NCI-H146 (cell line): ENCODE data around the gene KLHL17.

Experiments
- DNase-seq: peaks from one replicate; lab custom pipeline; 2025; lab: John Stamatoyannopoulos, UW

The KLHL17 gene

DNA sequence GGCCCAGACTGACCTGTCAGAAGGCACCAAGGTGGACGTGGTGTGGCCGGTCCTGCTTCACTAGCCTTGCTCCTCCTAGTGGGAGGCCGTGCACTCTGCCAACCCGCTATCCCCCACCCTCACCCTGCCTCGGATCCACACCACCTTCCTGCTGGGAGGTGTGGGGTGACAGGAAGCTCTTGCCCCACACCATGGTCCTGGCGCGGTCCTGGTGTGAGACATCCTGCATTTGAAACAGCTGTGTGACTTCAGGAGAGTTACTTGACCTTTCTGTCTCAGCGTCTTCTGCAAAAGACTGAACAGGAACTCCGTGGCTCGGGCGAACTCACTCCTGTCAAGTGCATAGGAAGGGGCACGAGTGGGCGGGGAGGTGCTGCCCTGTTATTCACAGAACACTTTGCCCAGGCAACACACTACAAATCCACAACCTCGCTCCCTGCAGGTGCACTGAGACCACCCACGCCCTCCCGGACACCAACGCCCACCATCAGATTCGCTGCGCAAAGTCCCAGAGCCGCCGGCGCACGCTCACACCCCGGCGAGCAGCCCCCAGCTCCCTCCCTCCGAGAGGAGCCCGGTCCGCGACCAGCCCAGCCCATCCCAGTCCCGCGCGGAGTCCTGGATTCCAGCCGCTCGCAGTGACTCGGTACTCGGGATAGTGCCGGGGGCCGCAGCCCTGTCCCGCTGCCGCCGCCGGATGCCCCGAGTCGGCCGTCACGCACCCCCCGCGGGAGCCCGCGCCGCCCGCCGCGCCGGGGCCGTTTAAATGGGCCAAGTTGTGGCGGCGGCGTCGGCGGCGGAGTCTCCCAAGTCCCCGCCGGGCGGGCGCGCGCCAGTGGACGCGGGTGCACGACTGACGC is 37.0 kb upstream of the KLHL17 start, which contains the start of gene SAMD11:
Gene SAMD11 (plus strand): TSS at position 793 of the 860 bp plus-strand sequence. CDS start 509 bp downstream, outside the sequence.
- DNase-seq: peak; percentile 55

DNA sequence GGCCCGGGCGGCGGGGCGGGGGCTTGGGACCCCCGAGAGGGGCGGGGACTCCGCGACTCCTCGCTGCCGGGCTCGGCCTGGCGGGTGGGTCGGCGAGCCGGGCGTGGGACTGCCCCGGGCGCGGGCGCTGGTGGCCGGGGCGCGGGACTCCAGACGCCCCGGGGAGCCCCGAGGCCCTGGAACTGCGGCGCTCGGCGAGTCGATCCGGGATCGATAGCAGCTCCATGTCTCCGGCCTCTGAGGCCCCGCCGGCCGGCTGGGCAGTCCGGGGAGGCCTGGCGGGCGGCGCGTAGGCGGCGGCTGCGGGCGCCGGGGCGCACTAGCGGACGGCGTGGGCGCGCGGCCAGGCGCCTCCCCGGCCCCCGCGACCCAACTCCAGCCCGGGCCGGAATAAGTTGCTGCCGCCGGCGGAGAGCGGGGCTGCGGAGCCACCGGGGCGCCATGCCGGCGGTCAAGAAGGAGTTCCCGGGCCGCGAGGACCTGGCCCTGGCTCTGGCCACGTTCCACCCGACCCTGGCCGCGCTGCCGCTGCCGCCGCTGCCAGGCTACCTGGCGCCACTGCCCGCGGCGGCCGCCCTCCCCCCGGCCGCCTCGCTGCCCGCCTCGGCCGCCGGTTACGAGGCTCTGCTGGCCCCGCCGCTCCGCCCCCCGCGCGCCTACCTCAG is 36.3 kb upstream of the KLHL17 start:
- peak; percentile 49 for DNase-seq

DNA sequence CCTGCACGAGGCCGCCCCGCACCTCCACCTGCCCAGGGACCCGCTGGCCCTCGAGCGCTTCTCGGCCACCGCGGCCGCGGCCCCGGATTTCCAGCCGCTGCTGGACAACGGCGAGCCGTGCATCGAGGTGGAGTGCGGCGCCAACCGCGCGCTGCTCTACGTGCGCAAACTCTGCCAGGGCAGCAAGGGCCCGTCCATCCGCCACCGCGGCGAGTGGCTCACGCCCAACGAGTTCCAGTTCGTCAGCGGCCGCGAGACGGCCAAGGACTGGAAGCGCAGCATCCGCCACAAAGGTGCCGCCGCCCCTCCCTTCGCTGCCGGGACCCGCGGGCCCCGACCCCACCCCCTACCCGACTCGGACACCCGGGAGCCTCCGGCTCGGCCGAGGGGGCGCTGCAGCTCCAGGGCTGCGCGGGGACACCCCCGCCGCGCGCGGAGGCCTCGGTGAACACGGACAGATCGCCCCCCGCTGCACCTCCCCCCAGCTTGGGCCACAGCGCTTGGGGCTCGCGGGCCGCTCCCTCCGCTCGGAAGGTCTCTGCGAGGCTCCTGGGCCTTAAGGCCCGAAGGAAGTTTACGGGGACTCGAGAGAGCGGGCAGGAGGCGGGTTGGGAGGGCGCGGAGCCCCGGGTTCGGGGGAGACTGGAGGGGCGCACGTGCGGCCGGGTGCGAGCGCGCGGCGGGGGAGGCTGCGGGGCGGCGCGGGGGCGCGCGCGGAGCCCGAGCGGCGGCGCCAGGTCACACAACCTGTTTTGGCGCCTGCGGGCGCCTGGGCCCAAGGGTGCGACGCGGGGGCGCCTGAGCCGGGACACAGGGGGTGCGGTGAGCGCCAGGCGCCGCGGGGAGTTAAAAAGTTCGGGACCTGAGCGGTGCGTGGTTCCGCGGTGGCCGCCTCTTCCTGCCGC is 35.5 kb upstream of the KLHL17 start:
- peak; percentile 49 for DNase-seq

DNA sequence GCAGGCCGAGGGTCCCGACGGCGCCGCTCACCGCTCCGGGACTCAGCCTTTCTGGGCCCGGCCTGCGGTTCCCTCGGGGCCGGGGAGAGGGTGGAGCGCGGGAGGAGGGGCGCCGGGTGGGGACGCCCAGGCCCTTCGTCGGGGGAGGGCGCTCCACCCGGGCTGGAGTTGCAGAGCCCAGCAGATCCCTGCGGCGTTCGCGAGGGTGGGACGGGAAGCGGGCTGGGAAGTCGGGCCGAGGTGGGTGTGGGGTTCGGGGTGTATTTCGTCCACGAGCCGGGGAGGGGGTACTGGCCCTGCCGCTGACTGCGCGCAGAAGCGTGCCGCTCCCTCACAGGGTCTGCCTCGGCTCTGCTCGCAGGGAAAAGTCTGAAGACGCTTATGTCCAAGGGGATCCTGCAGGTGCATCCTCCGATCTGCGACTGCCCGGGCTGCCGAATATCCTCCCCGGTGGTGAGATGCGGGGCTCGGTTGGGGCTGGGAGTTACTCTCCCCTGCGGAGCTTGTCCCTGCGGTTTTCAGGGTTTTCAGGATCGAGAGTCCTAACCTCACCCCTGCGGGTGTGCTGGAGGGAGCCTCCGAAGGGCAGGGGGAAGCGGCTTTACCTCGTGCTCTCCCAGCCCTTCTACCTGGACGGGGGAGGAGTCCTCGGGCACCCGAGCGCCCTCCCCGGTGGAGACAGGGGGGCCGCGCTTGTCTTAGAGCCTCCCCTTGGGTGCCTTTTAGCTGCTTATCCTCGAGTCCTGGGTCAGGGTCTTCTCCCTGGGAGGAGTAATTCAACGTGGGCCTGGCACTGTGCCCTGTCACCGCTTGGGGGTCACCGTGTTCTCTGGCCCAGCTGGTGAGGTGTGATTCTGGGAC is 34.6 kb upstream of the KLHL17 start:
- peak; percentile 17 for DNase-seq

DNA sequence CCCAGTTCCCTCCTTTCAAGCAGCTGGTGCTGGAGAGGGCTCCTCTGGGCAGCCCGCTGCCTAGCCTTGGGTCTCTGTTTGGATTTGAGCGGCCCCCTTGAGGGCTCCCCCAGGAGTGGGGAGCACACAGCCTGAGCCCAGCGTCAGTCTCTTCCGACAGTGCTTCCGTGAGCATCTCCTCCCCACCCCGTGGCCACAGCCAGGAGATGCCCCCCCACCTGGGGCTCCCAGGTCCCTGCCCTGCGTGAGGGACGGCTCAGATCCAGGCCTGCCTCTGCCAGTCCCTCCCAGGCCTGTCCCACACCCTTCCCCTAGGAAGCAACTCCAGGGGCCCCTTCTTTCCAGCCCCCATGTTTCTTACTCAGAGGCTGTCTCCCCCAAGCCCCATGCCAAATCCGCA is 33.1 kb upstream of the KLHL17 start:
- no peak for DNase-seq

DNA sequence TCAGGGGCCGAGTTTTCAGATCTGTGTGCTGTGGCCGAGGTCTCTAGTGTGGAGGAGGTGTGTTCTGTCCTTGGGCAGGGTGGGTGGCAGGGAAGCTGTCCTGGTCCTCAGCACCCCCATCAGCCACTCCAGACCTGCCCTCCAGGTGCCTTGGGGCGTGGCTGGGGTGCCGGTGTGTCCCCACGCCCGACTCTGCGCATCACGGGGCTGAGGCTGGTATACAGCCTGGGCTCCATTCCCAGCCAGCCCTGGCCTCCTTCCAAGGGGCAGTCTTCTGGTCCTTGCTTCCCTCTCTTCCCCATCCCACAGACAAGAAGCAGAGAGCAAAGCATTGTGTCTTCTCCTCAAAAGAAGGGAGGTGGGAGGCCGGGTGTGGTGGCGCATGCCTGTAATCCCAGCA is 32.6 kb upstream of the KLHL17 start:
- no peak for DNase-seq

DNA sequence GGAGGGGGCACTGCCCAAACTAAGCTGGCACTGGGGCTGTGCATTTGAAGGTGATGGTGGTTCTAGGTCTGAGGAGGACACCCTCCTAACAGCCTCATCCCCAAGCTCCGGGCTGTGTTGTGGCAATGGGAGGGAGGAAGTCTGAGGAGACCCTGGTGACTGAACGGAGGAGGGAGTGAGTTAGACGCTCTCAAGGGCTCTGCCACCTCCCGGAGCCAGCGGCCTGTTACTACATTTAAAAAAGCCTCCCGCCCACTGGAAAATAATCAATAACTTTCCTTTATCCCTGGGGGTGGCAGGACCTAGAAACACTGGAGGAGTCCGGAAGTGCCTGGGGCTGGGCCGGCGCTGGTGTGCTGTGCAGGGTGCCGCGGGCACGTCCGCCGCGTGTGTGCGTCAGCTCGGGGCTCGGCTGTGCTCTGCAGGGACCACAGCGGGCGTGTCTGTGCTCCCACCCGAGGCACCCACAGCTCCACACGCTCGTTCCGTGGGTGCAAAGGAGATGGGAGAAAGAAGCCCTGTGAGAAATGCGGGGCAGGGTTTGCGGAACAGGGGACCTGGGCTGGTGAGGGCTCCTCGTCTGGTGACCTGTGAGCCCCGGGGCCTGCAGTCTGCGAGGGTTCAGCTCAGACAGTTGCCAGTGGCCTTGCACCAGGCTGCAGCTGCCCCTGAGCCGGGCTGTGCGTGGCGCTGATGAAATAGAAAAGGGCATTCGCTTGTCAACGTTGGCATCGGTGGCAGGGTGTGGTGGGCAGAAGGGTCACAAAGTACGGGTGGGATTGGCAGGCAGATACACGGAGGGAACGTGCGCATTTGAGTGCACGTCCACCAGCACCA is 31.3 kb upstream of the KLHL17 start:
- DNase-seq: peak; percentile 45

DNA sequence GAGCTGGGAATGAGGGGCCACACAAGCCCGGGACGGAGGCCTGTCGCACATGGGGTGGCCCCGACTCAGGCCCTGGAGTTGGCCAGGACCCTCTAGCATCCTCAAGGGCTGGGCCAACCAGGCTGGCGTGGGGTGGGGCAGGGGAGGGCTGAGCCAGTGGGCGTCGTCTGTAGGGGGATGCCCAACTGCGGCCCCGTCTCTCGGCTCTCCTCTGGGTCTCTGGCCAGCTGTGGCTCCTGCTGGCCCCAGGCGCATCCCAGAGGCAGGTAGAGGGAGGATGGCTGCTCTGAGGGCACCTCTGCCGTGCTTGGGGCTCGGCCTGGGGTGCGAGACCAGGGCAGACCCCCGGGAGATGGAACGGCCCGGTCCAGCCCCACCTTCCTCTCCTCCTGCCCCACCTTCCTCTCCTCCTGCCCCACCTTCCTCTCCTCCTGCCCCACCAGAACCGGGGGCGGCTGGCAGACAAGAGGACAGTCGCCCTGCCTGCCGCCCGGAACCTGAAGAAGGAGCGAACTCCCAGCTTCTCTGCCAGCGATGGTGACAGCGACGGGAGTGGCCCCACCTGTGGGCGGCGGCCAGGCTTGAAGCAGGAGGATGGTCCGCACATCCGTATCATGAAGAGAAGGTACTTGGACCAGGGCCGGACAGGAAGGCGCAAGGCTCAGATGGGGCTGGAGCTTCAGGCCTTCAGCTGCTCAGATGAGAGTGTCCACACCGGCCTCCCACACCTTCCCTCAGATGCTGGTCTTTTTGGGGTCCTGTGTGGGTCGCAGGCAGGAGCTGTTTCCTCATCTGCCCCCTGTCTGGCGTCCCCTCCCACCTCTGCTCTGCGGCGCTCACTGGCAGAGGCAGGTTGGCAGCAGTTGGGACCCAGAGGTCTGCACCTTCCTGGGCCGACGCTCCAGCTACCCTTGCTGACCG is 30.4 kb upstream of the KLHL17 start:
- no peak for DNase-seq

DNA sequence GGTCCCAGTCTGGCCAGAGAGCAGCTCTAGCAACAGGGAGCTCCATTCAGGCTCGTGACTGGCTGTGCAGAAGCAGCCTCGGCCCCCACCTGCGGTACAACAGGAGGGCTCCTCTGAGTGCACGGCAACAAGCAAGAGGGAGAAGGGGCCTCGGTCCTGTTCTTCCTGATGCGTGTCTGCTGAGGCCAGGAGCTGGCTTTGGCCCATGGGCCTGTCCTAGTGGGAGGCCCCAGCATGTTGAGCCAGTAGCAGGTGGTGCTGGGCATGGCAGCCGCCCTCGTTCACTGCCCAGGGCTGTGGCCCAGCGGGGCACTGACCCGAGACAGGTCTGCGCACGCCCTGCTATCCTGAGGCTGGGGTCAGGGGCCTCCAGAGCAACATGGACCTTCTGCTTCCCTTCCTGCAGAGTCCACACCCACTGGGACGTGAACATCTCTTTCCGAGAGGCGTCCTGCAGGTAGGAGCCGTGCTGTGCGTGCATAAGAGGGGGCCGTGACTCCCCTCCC is 29.7 kb upstream of the KLHL17 start:
- peak; percentile 82 for DNase-seq

DNA sequence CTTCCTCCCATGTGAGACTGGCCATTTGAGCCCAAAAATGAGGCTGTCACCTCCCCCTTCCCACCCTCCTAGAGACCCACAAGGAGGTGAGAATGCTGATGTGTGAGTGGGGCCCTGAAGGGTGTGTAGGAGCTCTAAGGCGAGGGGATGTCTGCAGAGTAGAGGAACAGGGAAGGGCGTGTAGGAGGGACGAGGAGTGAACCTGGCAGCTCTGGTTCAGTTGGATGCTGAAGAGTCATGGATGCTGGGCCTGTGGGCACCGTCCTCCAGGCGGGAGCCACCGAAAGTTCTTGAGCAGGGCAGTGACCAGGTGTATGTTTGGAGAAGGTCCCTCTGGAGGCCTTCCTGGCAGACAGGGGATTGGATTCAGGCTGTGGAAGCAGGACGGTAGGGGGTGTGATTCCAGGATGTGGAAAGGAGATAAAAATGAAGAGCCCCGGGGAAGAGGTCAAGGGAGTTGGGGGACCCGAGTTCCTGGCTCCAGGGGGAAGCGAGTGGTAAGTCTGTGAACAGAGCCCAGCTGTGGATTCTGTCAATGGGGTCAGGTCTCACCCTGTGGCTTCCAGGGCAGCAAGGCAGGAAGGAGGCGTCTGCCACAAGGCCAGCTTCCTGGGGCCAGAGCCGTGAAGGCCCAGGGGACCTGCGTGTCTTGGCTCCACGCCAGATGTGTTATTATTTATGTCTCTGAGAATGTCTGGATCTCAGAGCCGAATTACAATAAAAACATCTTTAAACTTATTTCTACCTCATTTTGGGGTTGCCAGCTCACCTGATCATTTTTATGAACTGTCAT is 28.8 kb upstream of the KLHL17 start:
- no peak for DNase-seq

DNA sequence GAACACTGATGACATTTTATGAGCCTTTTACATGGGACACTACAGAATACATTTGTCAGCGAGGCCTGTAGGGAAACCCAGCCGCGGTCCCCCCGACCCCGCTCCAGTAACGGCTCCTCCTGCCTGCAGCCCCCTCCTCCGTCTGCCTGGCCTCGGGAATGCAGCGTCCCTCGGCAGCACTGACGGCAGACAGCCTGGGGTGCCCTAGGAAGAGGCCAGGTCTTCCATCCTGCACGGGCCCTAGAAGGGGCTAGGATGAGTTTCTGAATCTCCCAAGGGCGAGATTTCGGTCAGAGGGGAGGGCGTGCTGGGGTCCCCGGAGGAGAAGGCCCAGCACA is 28.2 kb upstream of the KLHL17 start:
- DNase-seq: no peak

DNA sequence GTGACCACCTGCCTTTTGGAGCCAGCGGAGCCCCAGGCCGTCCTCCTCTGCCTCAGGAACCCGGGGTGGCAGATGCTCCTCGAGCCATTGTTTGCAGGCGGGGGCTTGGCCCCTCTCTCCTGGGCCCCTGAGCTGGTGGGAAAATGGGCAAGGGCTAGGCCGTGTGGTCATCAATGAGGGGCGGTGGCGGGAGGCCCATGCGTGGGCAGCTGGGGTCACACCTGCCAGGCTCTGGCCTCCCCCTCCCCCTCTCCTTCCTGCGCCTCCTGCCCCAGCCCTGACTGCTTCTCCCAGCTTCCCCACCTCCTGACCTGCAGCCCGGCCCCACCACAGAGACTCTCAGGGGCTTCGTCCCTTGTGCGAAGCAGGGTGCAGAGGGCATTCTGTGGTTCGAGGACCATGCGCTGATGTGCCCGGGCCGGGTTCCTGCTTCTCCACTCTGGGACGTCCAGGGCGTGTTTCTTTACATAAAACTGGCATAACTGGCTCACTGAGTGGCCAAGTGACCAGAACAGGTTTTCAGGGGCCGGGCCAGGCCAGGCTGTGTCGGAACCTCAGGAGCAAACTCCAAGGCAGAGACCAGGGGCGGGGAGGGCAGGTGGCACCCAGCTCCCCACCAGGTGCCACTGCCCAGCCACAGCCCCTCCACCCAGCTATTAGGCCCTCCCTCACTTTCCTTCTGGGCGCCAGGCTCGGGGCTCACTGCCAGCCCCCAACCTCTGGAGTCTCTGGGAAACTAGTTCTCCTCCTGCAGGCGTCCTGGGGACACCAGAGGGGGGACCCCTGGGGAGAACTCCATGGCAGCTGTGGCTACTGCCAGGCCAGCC is 27.4 kb upstream of the KLHL17 start:
- no peak for DNase-seq

DNA sequence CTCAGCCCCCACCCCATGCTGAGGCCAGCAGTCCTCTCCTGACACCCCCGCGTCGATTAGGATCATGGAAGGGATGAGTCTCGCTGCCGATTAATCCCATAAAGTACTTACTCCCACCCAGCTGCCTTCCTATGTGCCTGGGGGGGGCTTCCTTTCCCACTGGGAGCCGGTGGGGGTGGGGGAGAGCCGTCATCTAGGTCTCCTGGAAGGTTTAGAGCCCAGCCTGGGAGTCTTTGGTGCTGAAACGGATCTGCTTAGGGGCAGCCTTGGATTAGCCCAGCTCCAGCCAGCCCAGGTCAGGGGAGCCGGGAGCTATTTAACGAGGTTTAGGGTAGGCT is 26.8 kb upstream of the KLHL17 start:
- no peak for DNase-seq

DNA sequence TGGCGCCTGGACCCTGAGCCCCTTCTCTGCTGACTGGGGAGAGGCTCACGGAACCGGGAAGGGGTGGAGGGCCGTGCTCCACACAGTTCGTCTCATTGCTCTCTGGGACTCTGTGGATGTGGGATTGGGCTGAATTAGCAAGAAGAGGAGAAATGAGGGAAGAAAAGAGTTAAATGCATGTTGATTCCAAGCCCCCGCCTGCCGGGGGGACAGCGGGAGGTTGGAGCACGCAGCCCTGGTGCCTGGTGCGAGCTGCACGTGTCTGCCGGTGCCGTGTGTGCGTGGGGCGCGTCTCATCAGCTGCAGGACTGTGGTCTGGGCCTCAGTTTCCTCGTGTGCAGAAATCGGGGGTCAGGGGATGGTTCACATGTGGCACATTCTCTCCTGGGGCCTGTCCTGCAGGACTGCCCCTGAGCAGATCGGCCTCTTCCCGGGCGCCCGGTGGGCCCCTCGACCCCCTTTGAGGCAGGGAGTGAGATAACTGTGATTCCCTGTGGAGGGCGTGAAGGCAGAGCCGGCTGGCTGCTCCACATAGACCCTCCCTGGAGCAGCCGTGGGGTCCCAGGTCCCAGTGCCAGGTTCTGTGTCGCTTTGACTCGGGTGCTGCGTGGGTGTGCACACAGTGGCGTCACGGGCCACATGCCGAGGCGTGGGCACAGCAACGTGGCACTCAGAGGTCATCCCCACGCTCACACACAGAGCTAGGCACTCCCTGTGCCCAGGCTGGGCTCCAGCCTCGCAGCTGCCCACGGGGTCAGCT is 25.2 kb upstream of the KLHL17 start:
- DNase-seq: no peak

DNA sequence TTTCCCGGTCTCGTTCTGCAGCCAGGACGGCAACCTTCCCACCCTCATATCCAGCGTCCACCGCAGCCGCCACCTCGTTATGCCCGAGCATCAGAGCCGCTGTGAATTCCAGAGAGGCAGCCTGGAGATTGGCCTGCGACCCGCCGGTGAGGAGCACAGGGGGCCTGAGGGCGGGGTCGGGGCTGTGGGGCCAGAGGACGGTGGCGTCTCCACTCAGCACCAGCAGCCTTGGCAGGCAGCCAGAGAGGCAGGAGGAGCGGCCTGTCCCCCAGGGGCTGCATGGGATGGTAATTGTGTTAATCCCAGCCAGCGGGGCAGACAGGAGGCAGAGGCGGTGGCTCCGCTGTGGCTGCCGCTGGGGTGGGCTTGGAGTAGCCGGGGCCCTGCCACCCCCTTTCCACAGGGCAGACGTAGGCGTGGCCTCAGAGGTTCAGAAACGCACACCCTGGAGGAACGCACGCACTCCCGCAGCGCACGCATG is 24.6 kb upstream of the KLHL17 start:
- peak; percentile 84 for DNase-seq

DNA sequence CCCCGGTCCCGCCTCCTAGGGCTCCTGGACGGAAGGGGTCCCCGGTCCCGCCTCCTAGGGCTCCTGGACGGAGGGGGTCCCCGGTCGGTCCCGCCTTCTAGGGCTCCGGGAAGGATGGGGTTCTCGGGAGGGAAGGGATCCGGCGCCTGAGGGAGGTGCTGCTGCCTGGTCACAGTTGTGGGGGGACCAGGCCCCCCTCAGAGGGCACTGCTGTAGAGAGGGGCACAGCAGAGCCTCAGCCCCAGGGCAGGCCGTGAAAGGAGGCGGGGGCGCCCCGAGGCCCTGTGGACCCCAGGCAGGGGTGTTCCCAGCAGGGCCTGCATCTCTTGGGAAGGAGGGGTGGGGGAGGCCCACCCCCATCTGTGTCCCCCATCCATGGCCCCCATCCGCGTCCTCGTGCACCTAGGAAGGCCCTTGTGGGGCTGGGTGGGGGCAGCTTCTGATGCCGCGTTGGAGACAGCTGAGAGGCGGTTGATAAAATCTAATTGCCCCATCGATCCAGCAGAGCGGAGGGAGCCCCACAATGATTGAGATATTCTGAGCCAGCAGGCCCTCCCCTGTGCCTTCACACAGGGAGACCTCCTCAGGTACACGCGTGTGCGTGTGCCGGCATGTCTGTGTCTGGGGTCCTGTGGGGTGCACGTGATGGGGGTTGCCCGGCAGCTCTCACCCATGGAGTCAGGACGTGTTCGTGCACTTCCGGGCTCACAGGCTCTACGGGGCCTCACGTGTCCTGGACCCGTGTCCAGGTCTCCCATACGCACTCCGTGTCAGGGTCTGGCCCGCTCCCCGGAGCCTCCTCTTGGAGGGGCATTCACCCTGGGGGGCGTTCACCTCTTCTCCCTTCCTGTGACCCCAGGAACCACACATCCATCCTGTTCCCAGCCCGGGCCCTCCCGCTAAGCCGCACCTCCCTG is 23.8 kb upstream of the KLHL17 start:
- no peak for DNase-seq
